Stimulated activated CD4-positive, alpha-beta T cell treated with anti-CD3 and anti-CD28 coated beads, Interleukin-1b, Interleukin-23, amount 100 ng/mL, for 1 hour (primary cell): ENCODE data around the gene PLEKHM3.
"Not testable (repeated sequence)": the region's sequence is repeated elsewhere in the genome, so short reads cannot be mapped to it uniquely, and the experiment has no call there.

Experiments used
- DNase-seq, 2 donors: peaks; one replicate each; pipeline ENCODE4 v3.0.0-alpha.2; 2020; ENCODE audit warnings: low read depth in 2 of 2

The PLEKHM3 gene

GRCh38 chr2:207828361-207829057 is 196.8 kb downstream of the PLEKHM3 start:
- no peak for DNase-seq

GRCh38 chr2:207825978-207826377 is 199.3 kb downstream of the PLEKHM3 start:
- DNase-seq, result no peak

- DNase-seq, result no peak
Observed at GRCh38 chr2:207825045-207825954, 200.0 kb downstream of the PLEKHM3 start.

- no peak for DNase-seq
Observed at GRCh38 chr2:207823865-207824264, 201.5 kb downstream of the PLEKHM3 start.

- DNase-seq, result no peak
Observed at GRCh38 chr2:207819839-207820784, 205.2 kb downstream of the PLEKHM3 start.

- DNase-seq, result no peak
Observed at GRCh38 chr2:207819021-207819797, 206.1 kb downstream of the PLEKHM3 start.

- no peak for DNase-seq
Observed at GRCh38 chr2:207816546-207816945, 208.8 kb downstream of the PLEKHM3 start.

- no peak for DNase-seq
Observed at GRCh38 chr2:207815254-207815653, 210.1 kb downstream of the PLEKHM3 start.

- no peak for DNase-seq
Observed at GRCh38 chr2:207813942-207814341, 211.4 kb downstream of the PLEKHM3 start.

GRCh38 chr2:207813221-207813916 is 212.0 kb downstream of the PLEKHM3 start:
- DNase-seq, result no peak

- DNase-seq, result no peak
Observed at GRCh38 chr2:207812726-207813080, 212.6 kb downstream of the PLEKHM3 start.

- DNase-seq, result no peak
Observed at GRCh38 chr2:207812058-207812725, 213.1 kb downstream of the PLEKHM3 start.

GRCh38 chr2:207811658-207812057 is 213.7 kb downstream of the PLEKHM3 start:
- DNase-seq, result not testable (repeated sequence)

GRCh38 chr2:207810200-207810788 is 215.0 kb downstream of the PLEKHM3 start:
- no peak for DNase-seq

- no peak for DNase-seq
Observed at GRCh38 chr2:207808119-207808518, 217.2 kb downstream of the PLEKHM3 start.

GRCh38 chr2:207807516-207807915 is 217.8 kb downstream of the PLEKHM3 start:
- no peak for DNase-seq

GRCh38 chr2:207805566-207806226 is 219.6 kb downstream of the PLEKHM3 start:
- no peak for DNase-seq

GRCh38 chr2:207802650-207803049 is 222.7 kb downstream of the PLEKHM3 start:
- DNase-seq, result no peak

- no peak for DNase-seq
Observed at GRCh38 chr2:207801259-207801658, 224.1 kb downstream of the PLEKHM3 start.
